B cell (primary cell): ENCODE results near the gene ULK1.

Experiments
- EZH2 ChIP-seq: IDR thresholded peaks from 2 replicates; pipeline ENCODE4 v1.6.1; 2012; ENCODE audit warnings: borderline replicate concordance, low read depth, mild to moderate bottlenecking, moderate library complexity, low read length; ENCODE audit not compliant: insufficient read depth, poor library complexity, severe bottlenecking
- TF ChIP-seq, protein P1 (sequence below): fragments of 200-600 bp; IDR thresholded peaks from one replicate; pipeline ENCODE4 v1.8.0; 2022; ENCODE audit warnings: antibody characterized with exemption, mild to moderate bottlenecking

- TF ChIP-seq EZH2: no peak
- TF ChIP-seq, protein P1, sequence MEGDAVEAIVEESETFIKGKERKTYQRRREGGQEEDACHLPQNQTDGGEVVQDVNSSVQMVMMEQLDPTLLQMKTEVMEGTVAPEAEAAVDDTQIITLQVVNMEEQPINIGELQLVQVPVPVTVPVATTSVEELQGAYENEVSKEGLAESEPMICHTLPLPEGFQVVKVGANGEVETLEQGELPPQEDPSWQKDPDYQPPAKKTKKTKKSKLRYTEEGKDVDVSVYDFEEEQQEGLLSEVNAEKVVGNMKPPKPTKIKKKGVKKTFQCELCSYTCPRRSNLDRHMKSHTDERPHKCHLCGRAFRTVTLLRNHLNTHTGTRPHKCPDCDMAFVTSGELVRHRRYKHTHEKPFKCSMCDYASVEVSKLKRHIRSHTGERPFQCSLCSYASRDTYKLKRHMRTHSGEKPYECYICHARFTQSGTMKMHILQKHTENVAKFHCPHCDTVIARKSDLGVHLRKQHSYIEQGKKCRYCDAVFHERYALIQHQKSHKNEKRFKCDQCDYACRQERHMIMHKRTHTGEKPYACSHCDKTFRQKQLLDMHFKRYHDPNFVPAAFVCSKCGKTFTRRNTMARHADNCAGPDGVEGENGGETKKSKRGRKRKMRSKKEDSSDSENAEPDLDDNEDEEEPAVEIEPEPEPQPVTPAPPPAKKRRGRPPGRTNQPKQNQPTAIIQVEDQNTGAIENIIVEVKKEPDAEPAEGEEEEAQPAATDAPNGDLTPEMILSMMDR: no peak
Measured at GRCh38 chr12:131864469-131864868, 30.0 kb upstream of the ULK1 start.
